Liver (tissue), 9 donors: Measurements from ENCODE around the gene NOS1AP. TPM values are rescaled to one million over a fixed set of nuclear protein-coding genes. Genes with fewer than 3 reads are reported as not detected.

ENCODE experiments used
- DNase-seq: peaks from one replicate; pipeline ENCODE4 v3.0.0-alpha.2; 2017; ENCODE audit warnings: low spot score
- H3K27ac ChIP-seq, 2 donors: one replicate each; pipeline ENCODE4 v1.7.0; 2013; ENCODE audit warnings: inconsistent platforms in 2 of 2, low read length in 2 of 2, control low read depth in 1 of 2, low read depth in 1 of 2, mild to moderate bottlenecking in 1 of 2
- H3K27me3 ChIP-seq, 4 donors: one replicate each; pipeline versions ENCODE4 v1.6.1 to v1.7.0; 2013; ENCODE audit warnings: low read length in 3 of 4, inconsistent platforms in 1 of 4, mild to moderate bottlenecking in 1 of 4, moderate library complexity in 1 of 4; ENCODE audit not compliant: control insufficient read depth in 4 of 4, insufficient read depth in 4 of 4
- H3K36me3 ChIP-seq, 4 donors: one replicate each; pipeline versions ENCODE4 v1.6.1 to v1.7.0; 2013; ENCODE audit warnings: low read length in 3 of 4, mild to moderate bottlenecking in 3 of 4, low read depth in 1 of 4, moderate library complexity in 1 of 4; ENCODE audit not compliant: control insufficient read depth in 4 of 4, insufficient read depth in 3 of 4
- H3K4me1 ChIP-seq, 4 donors: one replicate each; pipeline versions ENCODE4 v1.6.1 to v1.7.0; 2013; ENCODE audit warnings: low read length in 3 of 4, mild to moderate bottlenecking in 3 of 4, moderate library complexity in 1 of 4; ENCODE audit not compliant: control insufficient read depth in 4 of 4, insufficient read depth in 4 of 4
- H3K4me3 ChIP-seq, 3 donors: one replicate each; pipeline versions ENCODE4 v1.6.1 to v1.7.0; 2013; ENCODE audit warnings: low read length in 3 of 3, control low read depth in 1 of 3, low read depth in 1 of 3, mild to moderate bottlenecking in 1 of 3
- H3K9ac ChIP-seq, 2 donors: one replicate each; pipeline ENCODE4 v1.7.0; 2013; ENCODE audit warnings: low read length in 2 of 2, mild to moderate bottlenecking in 2 of 2, moderate library complexity in 2 of 2, control low read depth in 1 of 2, low read depth in 1 of 2
- H3K9me3 ChIP-seq, 4 donors: one replicate each; pipeline versions ENCODE4 v1.6.1 to v1.7.0; 2013; ENCODE audit warnings: low read length in 3 of 4; ENCODE audit not compliant: control insufficient read depth in 4 of 4
- ATF3 ChIP-seq: IDR thresholded peaks from 2 replicates; pipeline ENCODE4 v1.6.1; 2016; ENCODE audit warnings: antibody characterized with exemption
- CTCF ChIP-seq: fragments of 150-350 bp; IDR thresholded peaks from 2 replicates; pipeline ENCODE4 v1.5.1; 2017; ENCODE audit warnings: improper control_type of control experiment, low read depth, low read length; ENCODE audit not compliant: missing input control
- EGR1 ChIP-seq, 2 donors: IDR thresholded peaks; 2 replicates each; pipeline ENCODE4 v1.6.1; 2016 to 2018; ENCODE audit warnings: antibody characterized with exemption in 2 of 2, low read depth in 2 of 2
- FOXA1 ChIP-seq: IDR thresholded peaks from 2 replicates; pipeline ENCODE4 v1.6.1; 2016; ENCODE audit warnings: antibody characterized with exemption
- FOXA2 ChIP-seq: IDR thresholded peaks from 2 replicates; pipeline ENCODE4 v1.6.1; 2016; ENCODE audit warnings: antibody characterized with exemption
- GABPA ChIP-seq, 2 donors: IDR thresholded peaks in 1 of 2; conservative IDR thresholded peaks in 1 of 2; 2 replicates each; pipeline ENCODE4 v1.6.1; 2016; ENCODE audit warnings: antibody characterized with exemption in 2 of 2, mild to moderate bottlenecking in 1 of 2, moderate library complexity in 1 of 2
- HNF4A ChIP-seq, 2 donors: conservative IDR thresholded peaks; 2 replicates each; pipeline ENCODE4 v1.6.1; 2016; ENCODE audit warnings: antibody characterized with exemption in 2 of 2, mild to moderate bottlenecking in 2 of 2
- HNF4G ChIP-seq: IDR thresholded peaks from 2 replicates; pipeline ENCODE4 v1.6.1; 2016; ENCODE audit warnings: antibody characterized with exemption
- JUND ChIP-seq, 2 donors: IDR thresholded peaks; 2 replicates each; pipeline ENCODE4 v1.6.1; 2016; ENCODE audit warnings: antibody characterized with exemption in 2 of 2
- MAX ChIP-seq: IDR thresholded peaks from 2 replicates; pipeline ENCODE4 v1.6.1; 2016; ENCODE audit warnings: antibody characterized with exemption
- RAD21 ChIP-seq, 2 donors: IDR thresholded peaks; 2 replicates each; pipeline ENCODE4 v1.6.1; 2016; ENCODE audit warnings: antibody characterized with exemption in 2 of 2, mild to moderate bottlenecking in 2 of 2
- REST ChIP-seq: IDR thresholded peaks from 2 replicates; pipeline ENCODE4 v1.6.1; 2016; ENCODE audit warnings: antibody characterized with exemption, mild to moderate bottlenecking
- SP1 ChIP-seq: IDR thresholded peaks from 2 replicates; pipeline ENCODE4 v1.6.1; 2018; ENCODE audit warnings: antibody characterized with exemption, mild to moderate bottlenecking
- TAF1 ChIP-seq: conservative IDR thresholded peaks from 2 replicates; pipeline ENCODE4 v1.6.1; 2016; ENCODE audit warnings: antibody characterized with exemption, mild to moderate bottlenecking
- YY1 ChIP-seq: IDR thresholded peaks from 2 replicates; pipeline ENCODE4 v1.6.1; 2016; ENCODE audit warnings: antibody characterized with exemption, mild to moderate bottlenecking
- ZBTB33 ChIP-seq: IDR thresholded peaks from 2 replicates; pipeline ENCODE4 v1.6.1; 2016; ENCODE audit warnings: antibody characterized with exemption
- WGBS: extraction: QIAGEN DNeasy Blood & Tissue Kit; methylation state at CpG from one replicate; pipeline ENCODE4 v1.1.7; 2013; 5-methylcytosine and 5-hydroxymethylcytosine counted together
- polyA plus RNA-seq, 2 donors: library from polyadenylated mRNA; stranded (reverse) in 1 of 2; unstranded in 1 of 2; fragments of 200-250 nt in 1 of 2; fragments of >200 nt in 1 of 2; fragmentation: Nextera tagmentation in 1 of 2; extraction: Ambion mirVana in 1 of 2; gene quantifications; one replicate each; pipeline versions ENCODE4 v1.2.1 to v1.2.3, GENCODE V29; 2013 to 2015
- total RNA-seq, 2 donors: library from RNA; depleted of rRNA; stranded (reverse); fragments of >200 nt; gene quantifications; one replicate each; pipeline ENCODE4 v1.2.3, GENCODE V29; 2014
- donor health status: healthy.
- donor health status: healthy.
- donor health status: healthy.
- donor health status: healthy.
- donor health status: healthy.

NOS1AP gene
- total and polyA plus RNA-seq, 4 donors = 1.4 to 13.0 (median 4.5) TPM

GRCh38 chr1:162240577-162240976, 171.1 kb downstream of the NOS1AP start:
- no peak for DNase-seq
- WGBS = 48% methylated on average over 4 of the region's 4 CpGs
- Histone ChIP-seq H3K9ac (no peak overlapping the region), H3K36me3 (no peaks in the 10 kb centered on the region), H3K9me3 (no peaks in the 10 kb centered on the region), H3K4me1 (peaks cover 6 to 28% (median 12%) of the 10 kb centered on the region in 4 donors), H3K27ac (no peak overlapping the region), H3K27me3 (no peaks in the 10 kb centered on the region), H3K4me3 (no peak overlapping the region)
- TF ChIP-seq YY1 (no peak), FOXA2 (no peak), ZBTB33 (no peak), EGR1 (IDR thresholded peaks at IDR 0.05; ENCODE audit: low read depth in 2 of 2) (no peak), JUND (IDR thresholded peaks at IDR 0.05) (no peak), MAX (no peak), FOXA1 (no peak), CTCF (no peak), SP1 (no peak), TAF1 (no peak), HNF4G (no peak), HNF4A (conservative IDR thresholded peaks at IDR 0.05) (no peak), RAD21 (IDR thresholded peaks at IDR 0.05) (no peak), ATF3 (no peak), GABPA (IDR thresholded peaks at IDR 0.05 in 1 of 2, conservative IDR thresholded peaks at IDR 0.05 in 1 of 2) (no peak), REST (no peak)

GRCh38 chr1:162242804-162243203, 173.3 kb downstream of the NOS1AP start:
- TF ChIP-seq CTCF (no peak), ATF3 (no peak), MAX (no peak)
- H3K9me3 ChIP-seq = no peaks in the 10 kb centered on the region
- H3K4me3 ChIP-seq = no peak overlapping the region
- no peak overlapping the region for H3K27ac ChIP-seq
- no peak overlapping the region for H3K9ac ChIP-seq
- H3K4me1 ChIP-seq = peaks cover 8 to 26% (median 15%) of the 10 kb centered on the region in 4 donors
- H3K36me3 ChIP-seq = no peaks in the 10 kb centered on the region
- WGBS = 96% methylated on average over 6 of the region's 6 CpGs
- no peaks in the 10 kb centered on the region for H3K27me3 ChIP-seq
- DNase-seq = no peak
